HCT116 (cell line): ENCODE data around the gene COMMD1.

Experiments used
- POLR2AphosphoS5 ChIP-seq: IDR thresholded peaks from 2 replicates; pipeline ENCODE4 v1.6.1; 2011; ENCODE audit warnings: mild to moderate bottlenecking, low read depth, low read length, moderate library complexity
- ZNF274 ChIP-seq: fragments of 200-500 bp; sonication (Bioruptor generic); IDR thresholded peaks from 2 replicates; pipeline ENCODE4 v1.6.1; 2014; ENCODE audit warnings: mild to moderate bottlenecking, low read depth, low read length, inconsistent platforms

DNA sequence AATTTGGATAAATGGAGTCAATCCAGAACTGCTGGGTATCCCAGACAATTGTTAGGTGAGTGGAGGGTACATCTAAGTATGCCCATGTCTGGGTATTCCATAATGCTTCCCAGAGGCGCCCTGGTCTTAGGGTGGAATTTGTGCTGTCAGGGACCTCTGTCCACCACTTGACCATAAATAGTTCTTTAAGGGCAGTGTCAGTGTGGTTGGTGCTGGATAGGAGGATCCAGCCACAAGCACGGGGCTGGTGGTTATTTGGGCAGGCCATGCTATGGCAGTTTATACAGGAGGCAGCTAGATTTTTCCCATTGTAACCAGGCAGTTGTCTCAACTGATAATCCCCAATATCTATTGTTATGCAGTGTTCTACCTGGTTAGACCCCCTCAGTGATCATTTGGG, 186.0 kb downstream of the COMMD1 start:
- TF ChIP-seq ZNF274 (no peak), POLR2AphosphoS5 (no peak)
